GM18502 (cell line): ENCODE measurements around the gene STK11.
A peak's percentile ranks its signal among the peaks of the same experiment; 100 is the strongest.

Experiments used
- ATAC-seq: cut with Tn5 transposase; IDR thresholded peaks from one replicate; pipeline ENCODE4 v1.9.1; 2021; ENCODE audit warnings: mild to moderate bottlenecking; ENCODE audit not compliant: unreplicated experiment, poor library complexity

The STK11 gene

GRCh38 chr19:1205114-1206099, at the start of gene STK11:
Gene STK11 (plus strand): TSS chr19:1205778. CDS start chr19:1206914, 1,136 bp downstream.
- peak; percentile 86 for ATAC-seq

- ATAC-seq, result no peak
Measured at GRCh38 chr19:1156305-1156801, 49.2 kb upstream of the STK11 start.

- no peak for ATAC-seq
Measured at GRCh38 chr19:1156830-1157615, 48.6 kb upstream of the STK11 start.

GRCh38 chr19:1157931-1158884, 47.4 kb upstream of the STK11 start:
- ATAC-seq, result no peak

GRCh38 chr19:1158885-1159448, 46.6 kb upstream of the STK11 start:
- no peak for ATAC-seq

GRCh38 chr19:1159864-1160595, 45.5 kb upstream of the STK11 start:
- no peak for ATAC-seq

- ATAC-seq, result no peak
Measured at GRCh38 chr19:1161716-1162115, 43.9 kb upstream of the STK11 start.

- ATAC-seq, result no peak
Measured at GRCh38 chr19:1162404-1163282, 42.9 kb upstream of the STK11 start.

GRCh38 chr19:1163283-1163933, 42.2 kb upstream of the STK11 start:
- no peak for ATAC-seq

GRCh38 chr19:1163934-1164683, 41.5 kb upstream of the STK11 start:
- no peak for ATAC-seq

- ATAC-seq, result no peak
Measured at GRCh38 chr19:1164684-1165531, 40.7 kb upstream of the STK11 start.

GRCh38 chr19:1166872-1167573, 38.6 kb upstream of the STK11 start:
- no peak for ATAC-seq

- ATAC-seq, result no peak
Measured at GRCh38 chr19:1167687-1168571, 37.6 kb upstream of the STK11 start.
